Measurements from ENCODE around the gene LPCAT1. TPM values are rescaled to one million over a fixed set of nuclear protein-coding genes. Genes with fewer than 3 reads are reported as not detected.
"Not testable (repeated sequence)": the region's sequence is repeated elsewhere in the genome, so short reads cannot be mapped to it uniquely, and the experiment has no call there.

The LPCAT1 gene
- polyA plus RNA-seq (ENCODE audit: insufficient read length) = 46.0 TPM
- long read RNA-seq, donor 1, transcript LPCAT1-201 (14 exons, 3,966 nt) = major isoform, 7 of 7 reads
- long read RNA-seq, donor 1, partial matches to known transcripts = 0 of 7 reads
- long read RNA-seq, donor 1, other reads (novel, unspliced or antisense) = 0 of 7 reads
- long read RNA-seq, donor 2, transcript LPCAT1-201 (14 exons, 3,966 nt) = major isoform, 6 of 15 reads
- long read RNA-seq, donor 2, partial matches to known transcripts = 8 of 15 reads
- long read RNA-seq, donor 2, other reads (novel, unspliced or antisense) = 0 of 15 reads
- long read RNA-seq, donor 3, transcript LPCAT1-201 (14 exons, 3,966 nt) = major isoform, 12 of 12 reads
- long read RNA-seq, donor 3, partial matches to known transcripts = 0 of 12 reads
- long read RNA-seq, donor 3, other reads (novel, unspliced or antisense) = 0 of 12 reads
- long read RNA-seq, donor 4 = 0 reads
- long read RNA-seq, donor 5, transcript LPCAT1-201 (14 exons, 3,966 nt) = major isoform, 10 of 10 reads
- long read RNA-seq, donor 5, partial matches to known transcripts = 0 of 10 reads
- long read RNA-seq, donor 5, other reads (novel, unspliced or antisense) = 0 of 10 reads
- long read RNA-seq, donor 6, transcript LPCAT1-201 (14 exons, 3,966 nt) = major isoform, 14 of 14 reads
- long read RNA-seq, donor 6, partial matches to known transcripts = 0 of 14 reads
- long read RNA-seq, donor 6, other reads (novel, unspliced or antisense) = 0 of 14 reads
- long read RNA-seq, donor 7, transcript LPCAT1-201 (14 exons, 3,966 nt) = major isoform, 12 of 12 reads
- long read RNA-seq, donor 7, partial matches to known transcripts = 0 of 12 reads
- long read RNA-seq, donor 7, other reads (novel, unspliced or antisense) = 0 of 12 reads
- long read RNA-seq, donor 8, partial matches to known transcripts = 0 of 1 reads
- long read RNA-seq, donor 8, other reads (novel, unspliced or antisense) = 0 of 1 reads

GRCh38 chr5:1523793-1524480, at the start of gene LPCAT1:
Gene LPCAT1, minus strand, starts transcription at chr5:1523960. Its CDS starts 116 bp downstream, at chr5:1523844.
- peak; percentile 68 for DNase-seq

GRCh38 chr5:1571875-1572274, 48.1 kb upstream of the LPCAT1 start:
- not testable (repeated sequence) for DNase-seq

GRCh38 chr5:1570975-1571374, 47.2 kb upstream of the LPCAT1 start:
- DNase-seq = no peak

- peak; percentile 26 for DNase-seq
Measured at GRCh38 chr5:1568201-1568979, 44.6 kb upstream of the LPCAT1 start.

GRCh38 chr5:1567527-1568200, 43.9 kb upstream of the LPCAT1 start:
- not testable (repeated sequence) for DNase-seq

GRCh38 chr5:1565737-1566734, 42.3 kb upstream of the LPCAT1 start:
- no peak for DNase-seq

GRCh38 chr5:1564824-1565736, 41.3 kb upstream of the LPCAT1 start:
- no peak for DNase-seq

- DNase-seq = no peak
Measured at GRCh38 chr5:1564182-1564748, 40.5 kb upstream of the LPCAT1 start.

GRCh38 chr5:1563617-1564181, 39.9 kb upstream of the LPCAT1 start:
- DNase-seq = no peak

- no peak for DNase-seq
Measured at GRCh38 chr5:1563051-1563461, 39.3 kb upstream of the LPCAT1 start.

- DNase-seq = no peak
Measured at GRCh38 chr5:1562599-1562998, 38.8 kb upstream of the LPCAT1 start.

- no peak for DNase-seq
Measured at GRCh38 chr5:1561402-1561929, 37.7 kb upstream of the LPCAT1 start.

- DNase-seq = not testable (repeated sequence)
Measured at GRCh38 chr5:1560499-1560898, 36.7 kb upstream of the LPCAT1 start.

- DNase-seq = no peak
Measured at GRCh38 chr5:1558944-1559343, 35.2 kb upstream of the LPCAT1 start.

- DNase-seq = no peak
Measured at GRCh38 chr5:1557114-1557873, 33.5 kb upstream of the LPCAT1 start.
